Measurements from ENCODE around the gene DRICH1. TPM values are rescaled to one million over a fixed set of nuclear protein-coding genes. Genes with fewer than 3 reads are reported as not detected.
"Not testable (repeated sequence)": the region's sequence is repeated elsewhere in the genome, so short reads cannot be mapped to it uniquely, and the experiment has no call there.

The DRICH1 gene
- total RNA-seq, 4 donors from 2014 or later, result 0.56 TPM; not detected in 3

- WGBS, 2 donors, result 94 to 99% methylated on average over 4 of the region's 4 CpGs
- intact Hi-C loops (cut with DNase I), result no loop called here
- TF ChIP-seq POLR2A (IDR thresholded peaks at IDR 0.05) (no peak), CTCF (IDR thresholded peaks at IDR 0.05) (no peak)
- no peak overlapping the region for H3K4me3 ChIP-seq (replicated peaks in 1 of 3)
- no peak overlapping the region for H3K27ac ChIP-seq
- no peak for DNase-seq
- H3K36me3 ChIP-seq, result no peaks in the 10 kb centered on the region
- no peaks in the 10 kb centered on the region for H3K27me3 ChIP-seq
- no peaks in the 10 kb centered on the region for H3K4me1 ChIP-seq
- H3K9me3 ChIP-seq, result no peaks in the 10 kb centered on the region
Observed at GRCh38 chr22:23575601-23576000, 56.5 kb downstream of the DRICH1 start.

- Histone ChIP-seq H3K27me3 (no peaks in the 10 kb centered on the region), H3K36me3 (no peaks in the 10 kb centered on the region), H3K9me3 (no peaks in the 10 kb centered on the region), H3K27ac (no peak overlapping the region), H3K4me1 (no peaks in the 10 kb centered on the region), H3K4me3 (replicated peaks in 1 of 3) (no peak overlapping the region)
- DNase-seq, result no peak
- intact Hi-C loops (cut with DNase I), result no loop called here
- 50 to 57% methylated on average over 6 to 8 of the region's 8 CpGs for WGBS, 2 donors
- no peak for TF ChIP-seq CTCF (IDR thresholded peaks at IDR 0.05)
- TF ChIP-seq POLR2A (IDR thresholded peaks at IDR 0.05), result no peak
Observed at GRCh38 chr22:23574877-23575276, 57.2 kb downstream of the DRICH1 start.

GRCh38 chr22:23574371-23574811 is 57.7 kb downstream of the DRICH1 start:
- Histone ChIP-seq H3K36me3 (no peaks in the 10 kb centered on the region), H3K27me3 (no peaks in the 10 kb centered on the region), H3K27ac (no peak overlapping the region), H3K4me3 (replicated peaks in 1 of 3) (no peak overlapping the region), H3K4me1 (no peaks in the 10 kb centered on the region), H3K9me3 (no peaks in the 10 kb centered on the region)
- intact Hi-C loops (cut with DNase I), result no loop called here
- TF ChIP-seq POLR2A (IDR thresholded peaks at IDR 0.05) (no peak), CTCF (IDR thresholded peaks at IDR 0.05) (no peak)
- DNase-seq, result no peak
- WGBS, 2 donors, result 50 to 89% methylated on average over 2 to 4 of the region's 4 CpGs

- intact Hi-C loops (cut with DNase I); H3K27me3 ChIP-seq: not testable (repeated sequence)
- WGBS, 2 donors, result 65 to 67% methylated on average over 2 to 4 of the region's 8 CpGs
Observed at GRCh38 chr22:23573701-23574235, 58.4 kb downstream of the DRICH1 start.

GRCh38 chr22:23573106-23573505 is 59.0 kb downstream of the DRICH1 start:
- WGBS, 2 donors, result 50 to 73% methylated on average over 4 to 13 of the region's 13 CpGs
- intact Hi-C loops (cut with DNase I), result not testable (repeated sequence)

More at GRCh38 chr22:23573701-23574235, 58.4 kb downstream of the DRICH1 start:
- not testable (repeated sequence) for H3K9me3 ChIP-seq; DNase-seq; H3K27ac ChIP-seq; H3K36me3 ChIP-seq; H3K4me3 ChIP-seq (replicated peaks in 1 of 3); H3K4me1 ChIP-seq

GRCh38 chr22:23571486-23571885 is 60.6 kb downstream of the DRICH1 start:
- Histone ChIP-seq H3K9me3 (no peaks in the 10 kb centered on the region), H3K27me3 (no peaks in the 10 kb centered on the region), H3K27ac (no peak overlapping the region), H3K4me3 (replicated peaks in 1 of 3) (no peak overlapping the region), H3K36me3 (no peaks in the 10 kb centered on the region), H3K4me1 (peaks cover 0 to 8% of the 10 kb centered on the region in 2 donors)
- 77 to 91% methylated on average over 4 of the region's 4 CpGs for WGBS, 2 donors
- intact Hi-C loops (cut with DNase I), result no loop called here
- no peak for DNase-seq
- TF ChIP-seq POLR2A (IDR thresholded peaks at IDR 0.05) (no peak), CTCF (IDR thresholded peaks at IDR 0.05) (no peak)

More at GRCh38 chr22:23573106-23573505, 59.0 kb downstream of the DRICH1 start:
- H3K36me3 ChIP-seq; H3K4me3 ChIP-seq (replicated peaks in 1 of 3); H3K27ac ChIP-seq; DNase-seq; H3K4me1 ChIP-seq; H3K9me3 ChIP-seq; H3K27me3 ChIP-seq: not testable (repeated sequence)

Measured in thyroid gland (tissue), 4 donors.